Measurements from ENCODE around the gene LMF1.

GRCh38 chr16:908526-909155, 62.1 kb downstream of the LMF1 start:
- no peak for TF ChIP-seq CTCF (IDR thresholded peaks at IDR 0.05; ENCODE audit: low read depth, low read length, poor library complexity, severe bottlenecking)
- no peak for TF ChIP-seq EZH2phosphoT487 (IDR thresholded peaks at IDR 0.05; ENCODE audit: borderline replicate concordance, low read length)

Data from DOHH2 (cell line).